ENCODE measurements around the gene DDX10. TPM values are rescaled to one million over a fixed set of nuclear protein-coding genes. Genes with fewer than 3 reads are reported as not detected.

The DDX10 gene
- total RNA-seq, 2 experiments from 2014 or later: 15.0 to 15.4 TPM

DNA sequence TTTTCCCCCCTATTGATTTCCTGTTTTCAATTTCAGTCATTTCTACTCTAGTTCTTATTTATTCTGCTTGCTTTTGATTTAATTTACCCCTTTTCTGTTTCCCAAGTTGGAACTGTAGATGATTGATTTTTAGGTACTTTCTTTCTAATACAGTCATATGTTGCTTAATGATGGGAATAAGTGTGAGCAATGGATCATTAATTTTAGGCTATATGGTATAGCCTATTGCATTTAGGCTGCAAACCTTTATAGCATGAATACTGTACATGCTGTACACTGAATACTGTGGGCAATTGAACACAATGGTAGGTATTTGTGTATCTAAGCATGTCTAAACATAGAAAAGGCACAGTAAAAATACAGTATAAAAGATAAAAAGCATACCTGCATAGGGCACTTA is 44.9 kb downstream of the DDX10 start:
- ATAC-seq (ENCODE audit: poor library complexity): no peak
- intact Hi-C loops (cut with DNase I, micrococcal nuclease): no loop called here
- CTCF ChIA-PET: no interaction called here

GRCh38 chr11:108713076-108713790 is 48.4 kb downstream of the DDX10 start:
- intact Hi-C loops (cut with DNase I, micrococcal nuclease): no loop called here
- Histone ChIP-seq H3K4me1 (ENCODE audit: insufficient read depth, low read length) (no peaks in the 10 kb centered on the region), H3K4me3 (ENCODE audit: low read length) (no peak overlapping the region), H3K27me3 (ENCODE audit: control insufficient read depth in 1 of 2, insufficient read depth in 2 of 2, low read length in 2 of 2) (no peaks in the 10 kb centered on the region), H3K9me3 (ENCODE audit: control insufficient read depth in 1 of 2, insufficient read depth in 1 of 2, low read length in 2 of 2) (peaks cover 0 to 9% of the 10 kb centered on the region in 2 experiments), H3K36me3 (ENCODE audit: insufficient read depth, low read length) (peaks cover 27% of the 10 kb centered on the region), H3K27ac (ENCODE audit: low read depth in 1 of 2, low read length in 2 of 2) (no peak overlapping the region)
- no peaks in the 10 kb centered on the region for H3K4me1 Mint-ChIP-seq (ENCODE audit: low read depth)
- H3K9me3 Mint-ChIP-seq: peaks cover 6% of the 10 kb centered on the region
- no peak for TF ChIP-seq CTCF (IDR thresholded peaks at IDR 0.05)
- peaks cover 89% of the 10 kb centered on the region for H3K36me3 Mint-ChIP-seq (ENCODE audit: low read depth)
- H3K4me3 Mint-ChIP-seq: no peak overlapping the region
- POLR2A ChIA-PET: no interaction called here
- CTCF ChIA-PET: no interaction called here
- no peak for DNase-seq
- ATAC-seq (ENCODE audit: poor library complexity): no peak
- H3K27me3 Mint-ChIP-seq: no peaks in the 10 kb centered on the region
- H3K27ac Mint-ChIP-seq: no peak overlapping the region

More for the DNA sequence above, 44.9 kb downstream of the DDX10 start:
- no peaks in the 10 kb centered on the region for H3K27me3 Mint-ChIP-seq
- POLR2A ChIA-PET: interaction anchor here (1.2 kb wide), 1 partner anchor 23 kb away, joined by 4 read pairs; no protein-coding TSS in a partner anchor
- Histone ChIP-seq H3K36me3 (ENCODE audit: insufficient read depth, low read length) (peaks cover 35% of the 10 kb centered on the region), H3K9me3 (ENCODE audit: control insufficient read depth in 1 of 2, insufficient read depth in 1 of 2, low read length in 2 of 2) (peaks cover 5 to 9% of the 10 kb centered on the region in 2 experiments), H3K4me3 (ENCODE audit: low read length) (no peak overlapping the region), H3K4me1 (ENCODE audit: insufficient read depth, low read length) (no peaks in the 10 kb centered on the region), H3K27ac (ENCODE audit: low read depth in 1 of 2, low read length in 2 of 2) (no peak overlapping the region), H3K27me3 (ENCODE audit: control insufficient read depth in 1 of 2, insufficient read depth in 2 of 2, low read length in 2 of 2) (no peaks in the 10 kb centered on the region)
- no peak overlapping the region for H3K27ac Mint-ChIP-seq
- DNase-seq: no peak
- peaks cover 14% of the 10 kb centered on the region for H3K9me3 Mint-ChIP-seq
- TF ChIP-seq CTCF (IDR thresholded peaks at IDR 0.05): no peak
- H3K4me3 Mint-ChIP-seq: no peak overlapping the region
- no peaks in the 10 kb centered on the region for H3K4me1 Mint-ChIP-seq (ENCODE audit: low read depth)
- peaks cover 95% of the 10 kb centered on the region for H3K36me3 Mint-ChIP-seq (ENCODE audit: low read depth)

- H3K27ac ChIP-seq (ENCODE audit: low read depth in 1 of 2, low read length in 2 of 2): no peak overlapping the region
- H3K9me3 ChIP-seq (ENCODE audit: control insufficient read depth in 1 of 2, insufficient read depth in 1 of 2, low read length in 2 of 2): peaks cover 0 to 4% of the 10 kb centered on the region in 2 experiments
- ChIA-PET CTCF (no interaction called here), POLR2A (no interaction called here)
- H3K4me3 ChIP-seq (ENCODE audit: low read length): no peak overlapping the region
- intact Hi-C loops (cut with DNase I, micrococcal nuclease): no loop called here
- Mint-ChIP-seq H3K4me3 (no peak overlapping the region), H3K36me3 (ENCODE audit: low read depth) (peaks cover 86% of the 10 kb centered on the region), H3K27me3 (no peaks in the 10 kb centered on the region), H3K9me3 (no peaks in the 10 kb centered on the region), H3K27ac (no peak overlapping the region), H3K4me1 (ENCODE audit: low read depth) (peaks cover 4% of the 10 kb centered on the region)
- no peaks in the 10 kb centered on the region for H3K27me3 ChIP-seq (ENCODE audit: control insufficient read depth in 1 of 2, insufficient read depth in 2 of 2, low read length in 2 of 2)
- DNase-seq: no peak
- H3K36me3 ChIP-seq (ENCODE audit: insufficient read depth, low read length): peaks cover 20% of the 10 kb centered on the region
- H3K4me1 ChIP-seq (ENCODE audit: insufficient read depth, low read length): no peaks in the 10 kb centered on the region
- ATAC-seq (ENCODE audit: poor library complexity): no peak
- no peak for TF ChIP-seq CTCF (IDR thresholded peaks at IDR 0.05)
Observed at GRCh38 chr11:108715239-108715638, 50.4 kb downstream of the DDX10 start.

All from CD4-positive, alpha-beta T cell (primary cell).